Prostate gland (tissue), 2 donors: ENCODE results near the gene CRADD. TPM values are rescaled to one million over a fixed set of nuclear protein-coding genes. Genes with fewer than 3 reads are reported as not detected.
A peak's percentile ranks its signal among the peaks of the same experiment; 100 is the strongest.

ENCODE experiments used
- DNase-seq: peaks from one replicate; pipeline ENCODE4 v3.0.0-alpha.2; 2019; ENCODE audit warnings: low spot score
- H3K27ac ChIP-seq, 2 donors: fragments of 200-600 bp; sonication (generic); 2 replicates each; pipeline ENCODE4 v1.5.1; 2017 to 2019
- H3K27me3 ChIP-seq: fragments of 200-600 bp; sonication (generic); replicated peaks from 2 replicates; pipeline ENCODE4 v1.5.1; 2019; ENCODE audit not compliant: insufficient read depth
- H3K36me3 ChIP-seq, 2 donors: fragments of 200-600 bp; sonication (generic); 1 replicate in 1 of 2; 2 replicates in 1 of 2; pipeline versions ENCODE4 v1.5.1 to v1.8.1; 2017 to 2019
- H3K4me1 ChIP-seq: fragments of 200-600 bp; sonication (generic); replicated peaks from 2 replicates; pipeline ENCODE4 v1.5.1; 2019
- H3K4me3 ChIP-seq, 2 donors: fragments of 200-600 bp; sonication (generic); 2 replicates each; pipeline ENCODE4 v1.5.1; 2017 to 2019
- H3K9me3 ChIP-seq: fragments of 200-600 bp; sonication (generic); 2 replicates; pipeline ENCODE4 v1.5.1; 2017
- CTCF ChIP-seq, 4 experiments: fragments of 200-600 bp in 2 of 4; fragments of 450-650 bp in 2 of 4; sonication (generic) in 2 of 4; IDR thresholded peaks; 1 replicate in 3 of 4; 2 replicates in 1 of 4; pipeline ENCODE4 v1.5.1; 2016 to 2019; ENCODE audit warnings: antibody characterized with exemption in 4 of 4, mild to moderate bottlenecking in 2 of 4, moderate library complexity in 2 of 4
- POLR2A ChIP-seq: fragments of 450-650 bp; IDR thresholded peaks from one replicate; pipeline ENCODE4 v1.6.1; 2016; ENCODE audit warnings: antibody characterized with exemption, mild to moderate bottlenecking
- POLR2AphosphoS5 ChIP-seq: sonication (generic); formaldehyde crosslinking; IDR thresholded peaks from one replicate; pipeline ENCODE4 v1.6.1; 2017; ENCODE audit warnings: antibody characterized with exemption
- WGBS: methylation state at CpG from one replicate; pipeline ENCODE4 v1.1.5; 2018; 5-methylcytosine and 5-hydroxymethylcytosine counted together
- intact Hi-C: fragments of 100-400 bp; cut with DNase I; formaldehyde crosslinking; loops from one replicate; pipeline ENCODE4 v1.14.2; 2022
- total RNA-seq, 2 donors: library from RNA; depleted of rRNA; stranded (reverse); fragments of >200 nt; gene quantifications; one replicate each; pipeline ENCODE4 v1.1.0, GENCODE V29; 2016

Gene CRADD
- total RNA-seq, 2 donors from 2014 or later = 38.9 to 42.4 TPM

- Histone ChIP-seq H3K27ac (no peak overlapping the region), H3K36me3 (no peaks in the 10 kb centered on the region), H3K4me3 (no peak overlapping the region), H3K9me3 (no peaks in the 10 kb centered on the region), H3K27me3 (no peaks in the 10 kb centered on the region), H3K4me1 (no peaks in the 10 kb centered on the region)
- 68% methylated on average over 7 of the region's 7 CpGs for WGBS
- intact Hi-C loops = no loop called here
- DNase-seq = no peak
- TF ChIP-seq POLR2A = no peak
- TF ChIP-seq POLR2AphosphoS5 = no peak
- no peak for TF ChIP-seq CTCF (IDR thresholded peaks at IDR 0.05)
Measured at GRCh38 chr12:93916402-93916801, 239.2 kb downstream of the CRADD start.

- Histone ChIP-seq H3K9me3 (no peaks in the 10 kb centered on the region), H3K36me3 (no peaks in the 10 kb centered on the region), H3K4me3 (no peak overlapping the region), H3K4me1 (no peaks in the 10 kb centered on the region), H3K27ac (no peak overlapping the region), H3K27me3 (no peaks in the 10 kb centered on the region)
- TF ChIP-seq POLR2A (no peak), POLR2AphosphoS5 (no peak), CTCF (IDR thresholded peaks at IDR 0.05) (no peak)
- 87% methylated on average over 6 of the region's 6 CpGs for WGBS
- intact Hi-C loops = no loop called here
- no peak for DNase-seq
Measured at GRCh38 chr12:93918262-93918661, 241.1 kb downstream of the CRADD start.

GRCh38 chr12:93918900-93919299 is 241.7 kb downstream of the CRADD start:
- no peak for TF ChIP-seq CTCF (IDR thresholded peaks at IDR 0.05)
- no peak for TF ChIP-seq POLR2A
- TF ChIP-seq POLR2AphosphoS5 = no peak
- intact Hi-C loops = no loop called here
- WGBS = 87% methylated on average over 4 of the region's 4 CpGs

GRCh38 chr12:93921521-93921920 is 244.3 kb downstream of the CRADD start:
- no peak for DNase-seq
- Histone ChIP-seq H3K36me3 (no peaks in the 10 kb centered on the region), H3K9me3 (no peaks in the 10 kb centered on the region), H3K27ac (no peak overlapping the region), H3K4me1 (no peaks in the 10 kb centered on the region), H3K27me3 (no peaks in the 10 kb centered on the region), H3K4me3 (no peak overlapping the region)
- no peak for TF ChIP-seq POLR2AphosphoS5
- intact Hi-C loops = no loop called here
- WGBS = 83% methylated on average over 3 of the region's 3 CpGs

More at GRCh38 chr12:93918900-93919299, 241.7 kb downstream of the CRADD start:
- no peaks in the 10 kb centered on the region for H3K4me1 ChIP-seq
- H3K27me3 ChIP-seq = no peaks in the 10 kb centered on the region
- H3K9me3 ChIP-seq = no peaks in the 10 kb centered on the region
- no peak overlapping the region for H3K27ac ChIP-seq
- H3K4me3 ChIP-seq = no peak overlapping the region
- no peak for DNase-seq
- H3K36me3 ChIP-seq = no peaks in the 10 kb centered on the region

- Histone ChIP-seq H3K9me3 (no peaks in the 10 kb centered on the region), H3K27ac (peak overlapping the region in 1 of 2 donors; percentile 19), H3K36me3 (no peaks in the 10 kb centered on the region), H3K27me3 (no peaks in the 10 kb centered on the region), H3K4me3 (no peak overlapping the region), H3K4me1 (no peaks in the 10 kb centered on the region)
- DNase-seq = no peak
- no peak for TF ChIP-seq POLR2AphosphoS5
- 49% methylated on average over 5 of the region's 5 CpGs for WGBS
- intact Hi-C loops = no loop called here
Measured at GRCh38 chr12:93922583-93923006, 245.4 kb downstream of the CRADD start.

- Histone ChIP-seq H3K36me3 (no peaks in the 10 kb centered on the region), H3K27me3 (no peaks in the 10 kb centered on the region), H3K4me3 (no peak overlapping the region), H3K27ac (no peak overlapping the region), H3K9me3 (no peaks in the 10 kb centered on the region), H3K4me1 (no peaks in the 10 kb centered on the region)
- TF ChIP-seq POLR2A (no peak), CTCF (IDR thresholded peaks at IDR 0.05) (no peak), POLR2AphosphoS5 (no peak)
- intact Hi-C loops = no loop called here
- DNase-seq = no peak
Measured at GRCh38 chr12:93924367-93924766, 247.2 kb downstream of the CRADD start.
